NCI-H82 (cell line): Measurements from ENCODE around the gene TFAM.
"Not testable (repeated sequence)": the region's sequence is repeated elsewhere in the genome, so short reads cannot be mapped to it uniquely, and the experiment has no call there.

Experiments used
- DNase-seq: peaks from one replicate; lab custom pipeline; 2025; lab: John Stamatoyannopoulos, UW

The TFAM gene

DNA sequence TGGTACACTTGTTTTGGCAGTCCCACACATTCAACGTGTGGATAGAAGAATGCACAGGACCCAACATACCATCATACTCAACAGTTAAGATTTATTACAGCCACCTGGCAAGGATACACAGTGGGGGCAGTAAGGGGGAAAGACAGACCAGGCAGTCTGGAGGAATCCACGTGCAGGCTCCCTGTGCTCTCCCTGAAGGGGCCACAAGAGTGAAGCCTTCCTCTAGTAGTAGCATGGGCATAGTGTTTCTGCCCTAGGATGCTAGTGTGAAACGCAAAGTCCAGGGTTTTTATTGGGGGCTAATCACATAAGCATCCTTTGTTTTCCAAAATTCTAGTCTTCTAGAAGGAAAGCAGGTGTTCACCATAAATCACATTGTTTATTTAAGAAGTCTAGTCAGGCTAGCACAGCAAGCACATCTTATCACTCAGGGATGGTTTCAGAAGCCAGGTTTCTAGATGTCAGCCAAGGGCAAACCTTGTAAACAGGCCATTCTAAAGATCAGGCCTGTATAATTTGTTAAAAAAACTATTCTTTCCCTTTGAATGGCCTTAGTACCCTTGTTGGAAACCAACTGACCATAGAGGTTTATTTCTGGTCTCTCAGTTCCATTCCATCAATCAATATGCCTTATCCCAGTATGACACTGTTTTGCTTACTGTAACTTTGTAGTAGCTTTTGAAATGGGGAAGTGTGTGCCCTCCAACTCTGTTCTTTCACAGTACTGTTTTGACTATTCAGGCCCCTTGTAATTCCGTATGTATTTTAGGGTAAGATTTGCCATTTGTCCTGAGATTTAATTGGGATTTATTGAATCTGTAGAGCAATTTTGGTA is 12.4 kb upstream of the TFAM start:
- DNase-seq: no peak

DNA sequence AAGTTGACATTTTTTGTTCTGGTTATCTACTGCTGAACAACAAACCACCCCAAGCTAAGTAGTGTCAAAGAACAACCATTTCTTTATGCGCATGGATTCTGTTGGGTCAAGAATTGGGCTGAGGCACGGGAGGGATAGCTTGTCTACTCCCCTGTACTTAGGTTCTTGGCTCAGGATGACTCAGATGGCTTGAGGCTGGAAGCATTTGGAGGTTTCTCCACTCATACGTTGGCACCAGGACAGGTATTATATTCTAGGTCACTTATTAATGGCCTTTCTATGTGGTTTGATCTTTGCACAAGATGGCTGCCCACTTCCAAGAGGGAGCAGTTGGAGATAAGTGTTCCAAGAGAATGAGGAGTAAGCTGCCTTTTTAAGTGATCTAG is 11.8 kb upstream of the TFAM start:
- no peak for DNase-seq

DNA sequence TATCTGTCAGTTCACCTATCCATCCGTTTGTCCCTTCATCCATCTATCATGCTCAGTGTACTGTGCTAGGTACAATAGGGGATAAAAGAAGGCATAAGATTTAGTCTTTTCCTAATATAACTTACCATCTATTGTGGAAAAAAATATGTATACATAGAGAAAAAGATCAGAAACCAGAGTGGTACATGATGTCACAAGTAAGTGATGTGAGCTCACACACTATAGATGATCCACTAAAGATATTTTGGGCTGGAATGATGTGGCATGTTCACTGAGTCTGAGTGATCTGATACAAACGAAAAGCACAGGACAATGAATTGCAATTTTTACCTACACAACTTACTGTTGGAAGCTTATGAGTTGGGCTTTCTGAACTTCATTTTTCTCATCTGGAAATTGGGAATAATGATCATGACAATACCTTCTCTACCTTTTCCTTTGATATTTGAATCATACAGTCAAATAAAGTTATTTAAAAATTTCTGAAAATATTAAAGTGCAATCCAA is 2.7 kb upstream of the TFAM start:
- no peak for DNase-seq

DNA sequence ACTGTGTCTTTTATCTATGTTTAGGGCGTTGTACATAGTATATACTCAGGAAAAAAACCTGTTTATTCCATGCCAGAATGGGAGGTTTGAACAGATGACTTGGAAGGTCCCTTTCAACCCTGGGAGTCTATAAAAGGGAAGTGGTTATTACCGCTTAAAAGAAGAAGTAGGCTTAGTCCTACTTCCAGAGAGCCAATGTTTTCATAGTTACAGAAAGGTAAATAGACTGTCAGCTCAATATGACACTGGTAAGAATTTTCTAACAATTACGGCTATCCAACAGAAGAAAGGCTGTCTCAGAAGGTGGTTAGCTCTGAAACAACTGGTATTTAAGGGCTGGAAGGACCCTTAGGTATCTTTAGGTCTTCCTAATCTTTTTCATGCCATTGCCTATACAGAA is 1.1 kb upstream of the TFAM start:
- no peak for DNase-seq

DNA sequence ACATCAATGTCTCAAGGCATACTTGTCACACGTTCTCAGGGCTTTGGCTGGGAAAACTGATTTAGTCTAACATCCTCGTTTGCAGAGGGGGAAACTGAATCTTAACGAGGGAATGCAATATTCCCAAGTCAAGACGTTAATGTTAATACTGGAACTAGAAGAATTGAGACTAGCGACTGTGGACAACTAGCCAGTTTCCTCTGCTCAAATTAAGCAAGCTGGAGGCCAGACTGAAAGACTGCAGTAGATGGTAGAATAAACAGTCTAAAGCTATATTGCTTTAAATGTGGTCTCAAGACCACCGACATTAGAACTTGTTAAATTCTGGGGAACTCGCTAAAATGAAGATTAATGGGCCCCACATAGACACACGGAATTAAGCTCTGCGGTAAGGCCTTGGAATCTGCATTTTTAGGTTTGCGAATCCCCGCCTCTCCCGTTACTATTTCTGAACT is 639 bp upstream of the TFAM start:
- no peak for DNase-seq

DNA sequence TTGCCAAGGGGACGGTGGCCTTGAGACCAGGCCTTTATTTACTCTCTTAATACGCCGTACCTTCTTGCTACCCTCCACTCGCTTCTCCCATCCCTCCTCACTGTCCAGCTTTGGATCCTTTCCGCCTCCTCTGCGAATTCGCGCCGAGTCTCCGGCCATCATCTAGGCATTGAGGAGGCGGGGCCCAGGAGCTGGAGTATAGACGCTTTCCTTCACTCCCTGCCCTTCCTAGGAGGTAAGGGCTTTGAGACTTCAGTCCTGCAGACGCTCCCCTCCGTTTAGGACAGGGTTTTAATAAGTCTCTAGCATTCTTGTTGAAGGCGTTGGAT is 538 bp downstream of the TFAM start:
- peak; percentile 60 for DNase-seq

DNA sequence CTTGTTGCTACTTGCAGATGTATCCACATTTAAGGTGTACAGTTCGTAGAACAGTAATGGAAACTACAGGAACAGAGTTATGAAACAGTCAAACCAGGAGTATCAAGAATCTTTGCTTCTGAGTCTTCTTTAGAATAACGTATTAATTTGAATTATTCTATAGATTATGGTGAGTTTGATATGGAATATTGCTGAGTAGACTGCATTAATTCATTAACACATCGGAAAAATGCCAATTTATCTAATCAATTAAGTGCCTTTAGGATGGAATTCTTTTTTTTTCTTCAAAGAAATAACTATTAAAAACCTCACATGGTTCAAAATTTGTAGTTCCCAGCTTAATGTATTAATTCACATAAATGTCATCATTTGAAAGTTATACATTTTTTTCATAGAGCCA is 3.8 kb downstream of the TFAM start:
- no peak for DNase-seq

DNA sequence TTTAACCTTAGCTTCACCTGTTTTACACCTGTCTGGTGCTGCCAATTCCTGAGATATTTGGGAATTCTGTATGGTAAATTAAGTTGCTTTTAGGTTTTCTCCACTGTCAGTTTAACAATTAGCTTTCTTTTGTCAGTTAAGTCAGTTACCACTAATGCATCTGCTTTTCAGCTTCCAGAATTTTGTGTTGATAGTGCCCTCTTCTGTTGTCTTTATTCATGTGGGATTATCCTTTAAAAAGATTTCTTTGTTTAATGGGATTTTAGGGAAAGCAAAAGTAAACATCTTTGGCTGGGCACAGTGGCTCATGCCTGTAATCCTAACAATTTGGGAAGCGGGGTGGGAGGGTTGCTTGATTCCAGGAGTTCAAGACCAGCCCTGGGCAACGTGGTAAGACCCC is 8.1 kb downstream of the TFAM start:
- peak; percentile 84 for DNase-seq

DNA sequence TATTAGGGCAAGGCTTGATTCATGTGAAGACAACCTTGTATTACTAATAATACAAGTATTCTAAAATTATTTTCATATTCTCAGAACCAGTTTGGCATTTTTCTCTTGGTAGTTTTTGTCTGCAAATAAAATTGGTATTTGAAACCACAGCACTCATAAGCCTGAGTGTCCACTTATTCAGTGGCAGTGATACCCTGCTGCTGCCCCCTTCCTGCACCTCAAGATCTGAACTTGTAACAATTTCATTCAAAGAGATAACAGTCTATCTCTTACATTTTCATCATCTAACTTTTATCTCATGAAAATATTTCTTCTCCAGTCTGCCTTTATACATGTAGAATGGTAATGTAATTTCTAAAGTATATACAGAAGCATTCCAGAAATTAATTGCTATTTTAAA is 9.3 kb downstream of the TFAM start:
- DNase-seq: no peak

DNA sequence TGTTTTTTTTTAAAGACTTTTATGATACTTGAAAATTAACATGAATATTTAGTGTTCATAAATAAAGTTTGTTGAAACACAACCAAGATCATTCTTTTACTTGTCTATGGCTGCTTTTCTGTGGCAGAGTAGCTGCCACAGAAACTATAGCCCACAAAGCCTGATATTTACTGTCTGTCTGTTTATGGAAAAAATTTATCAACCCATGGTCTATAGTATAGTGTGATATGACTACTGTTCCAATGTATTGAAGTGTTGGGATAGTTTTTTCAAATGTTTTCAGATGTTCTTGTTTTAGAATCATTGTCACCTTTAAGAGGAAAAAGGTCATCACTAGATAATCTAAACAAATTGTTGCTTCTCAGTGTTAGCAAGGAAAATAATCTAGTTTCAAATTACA is 10.8 kb downstream of the TFAM start:
- DNase-seq: no peak

DNA sequence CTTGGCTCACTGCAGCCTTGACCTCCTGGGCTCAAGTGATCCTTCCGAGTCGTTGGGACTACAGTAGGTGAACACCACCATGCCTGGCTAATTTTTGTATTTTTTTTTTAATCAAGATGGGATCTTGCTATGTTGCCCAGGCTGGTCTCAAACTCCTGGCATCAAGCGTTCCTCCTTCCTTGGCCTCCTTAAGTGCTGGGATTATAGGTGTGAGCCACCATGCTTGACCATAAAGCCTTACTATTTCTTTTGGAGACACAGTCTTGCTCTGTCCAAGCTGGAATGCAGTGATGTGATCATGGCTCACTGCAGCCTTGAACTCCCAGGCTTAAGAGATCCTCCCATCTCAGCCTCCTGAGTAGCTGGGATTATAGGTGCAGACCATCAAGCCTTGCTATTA is 12.6 kb downstream of the TFAM start:
- no peak for DNase-seq

DNA sequence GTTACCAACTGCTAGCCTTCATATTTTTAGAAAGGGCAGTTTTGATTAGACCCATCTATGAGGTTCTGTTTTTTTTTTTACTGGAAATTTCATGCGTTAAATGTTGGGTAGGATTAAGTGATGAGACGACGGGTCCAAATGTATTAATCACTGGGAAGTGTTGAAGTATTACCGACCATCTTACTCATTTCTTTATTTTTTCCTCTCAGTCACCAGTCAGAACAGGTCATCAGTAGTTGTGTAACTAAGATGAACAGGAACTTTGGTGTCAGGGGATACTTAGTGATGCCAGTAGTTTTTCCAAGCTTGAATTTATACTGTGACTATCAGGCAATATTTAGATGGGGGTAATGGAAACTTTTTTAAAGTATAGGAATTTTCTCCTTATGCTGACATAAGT is 14.2 kb downstream of the TFAM start:
- no peak for DNase-seq

DNA sequence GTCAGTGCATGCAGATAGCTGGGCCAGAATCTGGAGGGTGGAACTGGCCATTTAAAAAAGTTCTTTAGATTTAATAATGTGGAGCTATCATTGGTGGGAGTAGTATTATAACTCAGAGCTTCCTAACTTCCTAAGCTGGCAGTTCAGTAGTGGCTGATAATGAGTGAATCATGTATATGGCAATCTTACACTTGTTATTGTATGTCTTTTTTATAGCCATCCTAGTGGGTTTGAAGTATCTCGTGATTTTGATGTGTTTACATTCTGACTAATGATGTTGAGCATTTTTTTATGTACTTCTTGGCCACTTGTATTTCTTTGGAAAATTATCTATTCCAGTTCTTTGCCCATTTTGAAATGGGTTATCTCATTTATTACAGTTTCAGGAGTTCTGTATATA is 15.4 kb downstream of the TFAM start:
- DNase-seq: no peak

DNA sequence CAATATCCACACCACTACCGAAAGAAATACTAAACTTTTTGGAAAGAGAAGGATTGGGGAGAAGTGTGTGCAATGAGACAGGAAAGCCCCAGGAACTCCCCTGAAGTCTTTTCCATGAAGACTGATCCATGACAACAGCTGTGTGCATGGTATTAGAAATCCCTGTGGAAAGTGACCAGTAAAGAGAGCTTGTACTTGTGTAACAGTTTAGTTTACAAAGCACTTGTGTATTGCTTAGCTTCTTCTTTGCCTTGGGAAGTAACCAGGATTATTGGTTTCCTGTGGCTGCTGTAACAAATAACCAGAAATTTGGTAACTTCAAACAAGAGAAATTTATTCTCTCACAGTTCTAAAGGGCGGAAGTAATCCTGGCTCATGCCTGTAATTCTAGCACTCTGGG is 18.8 kb downstream of the TFAM start:
- no peak for DNase-seq

DNA sequence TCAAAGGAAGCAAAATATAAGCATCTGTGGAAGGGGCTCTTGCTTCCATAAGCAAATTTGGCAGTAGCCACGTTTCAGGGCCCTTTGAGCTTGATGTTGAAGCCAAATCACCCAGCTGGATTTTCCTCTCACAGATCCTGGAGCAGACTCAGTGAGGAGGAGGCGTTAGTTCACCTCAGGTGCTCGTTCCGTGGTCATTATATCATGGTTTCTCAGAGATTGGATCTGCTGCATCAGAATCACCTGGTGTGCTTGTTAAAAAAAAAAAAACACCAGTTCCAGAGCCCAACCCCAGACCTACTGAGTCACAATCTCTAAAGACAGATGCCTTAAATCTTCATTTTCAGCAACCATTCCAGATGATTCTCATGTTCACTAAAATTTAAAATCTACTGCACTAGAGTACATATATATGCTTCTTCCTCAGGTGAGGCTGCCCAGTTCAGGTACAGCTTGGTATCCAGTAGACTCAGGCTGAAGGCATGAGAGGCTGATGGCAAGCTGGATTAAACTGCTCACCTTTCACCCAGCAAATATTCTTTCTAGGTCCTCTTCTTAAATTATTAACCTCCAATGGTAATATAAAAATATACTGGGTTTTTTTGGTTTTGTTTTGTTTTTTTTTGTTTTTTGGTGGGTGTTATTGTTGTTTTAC is 24.9 kb downstream of the TFAM start:
- DNase-seq: no peak

DNA sequence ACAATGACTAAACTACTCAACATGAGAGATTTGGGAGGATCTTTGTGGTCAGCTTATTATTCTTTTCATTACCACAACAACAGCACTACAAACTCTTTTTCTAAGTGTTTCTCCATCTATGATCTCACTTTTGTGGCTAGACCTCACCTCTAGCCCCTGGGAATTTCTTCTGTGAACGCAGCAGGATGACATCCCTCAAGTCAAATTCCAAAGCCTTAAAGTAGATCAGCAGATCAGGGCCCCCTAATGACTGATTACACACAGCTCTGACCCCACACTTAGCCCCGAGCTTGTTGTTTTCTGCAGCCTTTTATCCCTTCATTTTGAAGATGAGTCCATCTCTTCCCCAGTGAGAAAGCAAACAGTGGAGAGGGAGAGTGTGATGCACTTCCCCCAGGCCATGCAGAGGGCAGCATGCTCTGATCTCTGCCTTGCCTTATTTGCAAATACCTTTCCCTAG is 27.3 kb downstream of the TFAM start:
- DNase-seq: peak; percentile 55

DNA sequence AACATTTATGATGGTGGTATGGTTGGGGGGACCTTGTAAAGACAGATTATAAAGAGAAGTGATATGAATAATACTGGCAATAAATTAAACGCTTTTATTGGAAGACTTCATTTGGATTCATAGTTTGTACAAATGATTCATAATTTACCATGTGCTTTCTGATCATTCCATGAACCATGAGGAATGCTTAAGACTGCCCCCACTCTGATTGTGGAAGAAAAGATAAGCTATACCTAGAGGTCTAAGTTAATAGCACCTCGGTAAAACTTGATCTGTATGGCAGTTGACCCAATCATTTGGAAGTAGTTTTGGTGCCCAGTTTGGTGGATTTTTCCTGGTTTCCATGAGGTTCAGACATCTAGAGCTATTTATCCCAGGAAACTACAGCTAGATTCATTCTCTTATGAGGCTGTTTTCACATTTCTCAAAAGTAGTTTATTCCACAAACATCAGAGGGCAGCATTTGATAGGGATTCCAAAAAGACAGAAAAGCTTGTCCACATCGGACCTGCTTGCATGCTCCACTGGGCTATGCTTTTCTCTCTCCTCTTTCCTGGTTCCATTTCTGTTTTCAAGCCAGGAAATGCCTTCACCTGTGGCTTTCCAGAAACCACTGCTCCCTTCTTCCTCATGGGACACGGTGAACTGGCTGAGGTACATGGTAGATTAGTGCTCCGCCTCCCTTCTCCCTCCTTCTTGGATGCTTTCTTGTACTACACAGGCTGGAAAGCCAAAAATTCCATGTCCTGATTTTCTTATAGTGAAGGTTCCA is 29.2 kb downstream of the TFAM start:
- DNase-seq: peak; percentile 21

DNA sequence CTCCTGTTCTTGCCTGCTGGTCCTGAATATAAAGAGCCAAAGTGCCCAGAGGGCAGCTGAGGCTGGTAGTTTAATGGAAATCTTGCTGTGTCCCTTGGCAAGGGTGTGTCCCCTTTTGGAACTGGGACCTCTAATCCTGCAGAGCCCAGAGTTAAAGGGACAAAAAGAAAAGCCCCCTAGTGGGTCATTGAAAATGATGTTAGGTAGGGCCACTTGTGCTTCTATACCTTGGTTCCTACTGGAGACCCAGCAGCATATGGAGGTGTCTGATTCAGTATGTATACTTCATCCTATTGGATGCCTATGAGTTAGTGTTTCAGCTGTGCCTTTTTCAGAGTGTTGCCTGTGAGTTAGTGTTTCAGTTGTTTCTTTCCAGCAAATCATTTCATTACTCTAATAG is 30.5 kb downstream of the TFAM start:
- DNase-seq: no peak

DNA sequence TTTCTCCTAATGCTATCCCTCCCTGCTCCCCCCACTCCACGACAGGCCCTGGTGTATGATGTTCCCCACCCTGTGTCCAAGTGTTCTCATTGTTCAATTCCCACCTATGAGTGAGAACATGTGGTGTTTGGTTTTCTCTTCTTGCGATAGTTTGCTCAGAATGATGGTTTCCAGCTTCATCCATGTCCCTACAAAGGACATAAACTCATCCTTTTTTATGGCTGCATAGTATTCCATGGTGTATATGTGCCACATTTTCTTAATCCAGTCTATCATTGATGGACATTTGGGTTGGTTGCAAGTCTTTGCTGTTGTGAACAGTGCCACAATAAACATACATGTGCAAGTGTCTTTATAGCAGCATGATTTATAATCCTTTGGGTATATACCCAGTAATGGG is 32.7 kb downstream of the TFAM start:
- DNase-seq: not testable (repeated sequence)

DNA sequence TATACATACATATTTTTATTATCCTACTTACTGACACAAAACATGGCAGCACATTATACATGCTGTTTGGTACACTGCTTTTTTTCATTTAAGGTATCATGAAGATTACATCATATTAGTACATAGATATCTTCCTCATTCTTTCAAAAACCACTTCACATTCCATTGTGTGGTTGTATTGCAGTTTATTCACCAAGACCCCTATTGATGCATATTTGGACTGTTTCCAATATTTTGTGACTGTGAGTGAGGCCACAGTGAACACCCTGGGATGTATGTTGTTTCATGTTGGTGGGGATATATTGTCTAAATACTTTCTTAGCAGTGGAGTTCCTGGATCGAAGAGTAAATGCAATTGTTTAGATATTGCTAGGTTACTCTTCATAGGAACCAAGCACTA is 39.0 kb downstream of the TFAM start:
- DNase-seq: no peak

DNA sequence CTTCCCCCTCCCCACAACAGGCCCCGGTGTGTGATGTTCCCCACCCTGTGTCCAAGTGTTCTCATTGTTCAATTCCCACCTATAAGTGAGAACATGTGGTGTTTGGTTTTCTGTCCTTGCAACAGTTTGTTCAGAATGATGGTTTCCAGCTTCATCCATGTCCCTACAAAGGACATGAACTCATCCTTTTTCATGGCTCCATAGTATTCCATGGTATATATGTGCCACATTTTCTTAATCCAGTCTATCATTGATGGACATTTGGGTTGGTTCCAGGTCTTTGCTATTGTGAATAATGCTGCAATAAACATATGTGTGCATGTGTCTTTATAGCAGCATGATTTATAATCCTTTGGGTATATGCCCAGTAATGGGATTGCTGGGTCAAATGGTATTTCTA is 43.2 kb downstream of the TFAM start:
- not testable (repeated sequence) for DNase-seq

DNA sequence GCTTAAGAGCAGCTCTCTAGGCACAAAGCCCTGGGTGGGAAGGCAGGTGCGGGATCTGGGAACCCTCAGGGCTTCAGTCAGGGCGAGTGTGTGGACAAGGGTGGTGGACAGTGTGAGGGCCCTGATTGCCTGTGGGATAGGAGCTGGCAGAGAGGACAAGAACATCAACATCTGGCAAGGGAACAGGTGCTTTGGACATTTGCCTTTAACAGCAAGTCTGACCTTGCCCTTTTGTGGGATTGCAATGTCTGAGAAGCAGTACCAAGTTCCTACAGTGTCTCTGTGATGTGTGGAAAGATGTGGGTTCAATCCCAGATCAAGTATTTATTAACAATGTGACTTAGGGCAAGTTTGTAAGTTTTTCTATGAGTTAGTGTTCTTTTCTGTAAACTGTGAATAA is 46.7 kb downstream of the TFAM start:
- DNase-seq: no peak

DNA sequence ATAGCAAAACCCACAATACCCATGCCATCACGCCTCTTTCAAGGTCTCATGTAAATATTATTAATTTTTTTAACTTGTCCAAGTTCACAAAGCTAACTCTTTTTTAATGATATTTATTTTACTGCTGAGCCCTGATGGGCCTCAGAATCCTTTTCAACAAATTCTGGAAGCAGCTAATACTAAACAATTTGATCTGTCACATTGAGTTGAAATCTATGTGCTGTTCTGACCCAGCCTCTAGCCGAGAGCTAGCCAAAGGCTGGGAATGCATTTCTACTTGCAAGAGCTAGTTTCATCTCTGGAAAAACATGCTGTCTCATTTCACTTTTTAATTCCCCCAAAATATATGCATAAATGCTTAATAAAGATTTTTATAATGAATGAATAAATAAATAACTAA is 47.9 kb downstream of the TFAM start:
- DNase-seq: no peak
